AG09309 (cell line): ENCODE data around the gene CALM3.
"Not testable (repeated sequence)": the region's sequence is repeated elsewhere in the genome, so short reads cannot be mapped to it uniquely, and the experiment has no call there.

Source experiments
- DNase-seq: peaks from one replicate; pipeline ENCODE4 v3.0.0-alpha.2; 2010; ENCODE audit warnings: low read depth
- H3K4me3 ChIP-seq: 2 replicates; pipeline ENCODE4 v1.5.1; 2011; ENCODE audit warnings: mild to moderate bottlenecking, low read depth, low read length, moderate library complexity; ENCODE audit not compliant: control insufficient read depth
- CTCF ChIP-seq: IDR thresholded peaks from 2 replicates; pipeline ENCODE4 v1.5.1; 2011; ENCODE audit warnings: mild to moderate bottlenecking, low read depth, low read length, inconsistent platforms; ENCODE audit not compliant: insufficient read depth, control insufficient read depth; ENCODE audit errors: missing control alignments

The CALM3 gene

GRCh38 chr19:46601318-46602224, at the start of gene CALM3:
TSS of gene CALM3 (plus strand) at chr19:46601330. CDS start at chr19:46601435, 105 bp downstream.
- no peak for DNase-seq
- peak within 1 kb of the TSS; percentile 91 for H3K4me3 ChIP-seq
- no peak for TF ChIP-seq CTCF

GRCh38 chr19:46552891-46553290, 48.2 kb upstream of the CALM3 start:
- no peak overlapping the region for H3K4me3 ChIP-seq
- no peak for DNase-seq
- no peak for TF ChIP-seq CTCF

- no peak overlapping the region for H3K4me3 ChIP-seq
- TF ChIP-seq CTCF: no peak
- no peak for DNase-seq
These were observed 47.0 kb upstream of the CALM3 start for GRCh38 chr19:46554161-46554560.

GRCh38 chr19:46555628-46556280, 45.4 kb upstream of the CALM3 start:
- TF ChIP-seq CTCF: no peak
- no peak overlapping the region for H3K4me3 ChIP-seq
- DNase-seq: no peak

- H3K4me3 ChIP-seq: not testable (repeated sequence)
These were observed 44.7 kb upstream of the CALM3 start for GRCh38 chr19:46556471-46556870.

GRCh38 chr19:46559203-46559602, 41.9 kb upstream of the CALM3 start:
- no peak for TF ChIP-seq CTCF
- DNase-seq: no peak
- no peak overlapping the region for H3K4me3 ChIP-seq

More at GRCh38 chr19:46556471-46556870, 44.7 kb upstream of the CALM3 start:
- not testable (repeated sequence) for DNase-seq

- not testable (repeated sequence) for H3K4me3 ChIP-seq, DNase-seq
These were observed 41.5 kb upstream of the CALM3 start for GRCh38 chr19:46559675-46560074.
